Gastrocnemius medialis (tissue), 4 donors: ENCODE data around the gene AUTS2. TPM values are rescaled to one million over a fixed set of nuclear protein-coding genes. Genes with fewer than 3 reads are reported as not detected.

ENCODE experiments used
- ATAC-seq, 2 donors: fragments of 150-250 bp; one replicate each; pipeline ENCODE4 v1.9.1; 2016
- DNase-seq, 2 donors: peaks; one replicate each; pipeline ENCODE4 v3.0.0-alpha.2; 2019
- H3K27ac ChIP-seq, 4 donors: fragments of 200-600 bp; sonication (generic); 1 replicate in 1 of 4; 2 replicates in 3 of 4; pipeline ENCODE4 v1.5.1; 2016 to 2018; ENCODE audit warnings: mild to moderate bottlenecking in 2 of 4, moderate library complexity in 1 of 4
- H3K27me3 ChIP-seq, 3 donors: fragments of 200-600 bp; sonication (generic) in 2 of 3; 1 replicate in 1 of 3; 2 replicates in 2 of 3; pipeline versions ENCODE4 v1.5.1 to v1.6.0; 2016 to 2019; ENCODE audit warnings: mild to moderate bottlenecking in 1 of 3, moderate library complexity in 1 of 3
- H3K36me3 ChIP-seq, 2 donors: fragments of 200-600 bp; sonication (generic) in 1 of 2; one replicate each; pipeline ENCODE4 v1.5.1; 2017 to 2018
- H3K4me1 ChIP-seq, 2 donors: fragments of 200-600 bp; sonication (generic) in 1 of 2; one replicate each; pipeline ENCODE4 v1.5.1; 2016 to 2017; ENCODE audit warnings: mild to moderate bottlenecking in 2 of 2
- H3K4me3 ChIP-seq, 4 donors: fragments of 200-600 bp; sonication (generic) in 3 of 4; 1 replicate in 1 of 4; 2 replicates in 3 of 4; pipeline ENCODE4 v1.5.1; 2016 to 2019; ENCODE audit warnings: mild to moderate bottlenecking in 2 of 4
- H3K9me3 ChIP-seq, 3 donors: fragments of 200-600 bp; sonication (generic) in 2 of 3; 1 replicate in 1 of 3; 2 replicates in 2 of 3; pipeline ENCODE4 v1.5.1; 2016 to 2019
- POLR2A ChIP-seq, 2 donors: fragments of 450-650 bp; IDR thresholded peaks; one replicate each; pipeline ENCODE4 v1.6.1; 2017; ENCODE audit warnings: antibody characterized with exemption in 2 of 2, mild to moderate bottlenecking in 2 of 2, moderate library complexity in 2 of 2
- in situ Hi-C, 4 donors: fragments of 200-750 bp; cut with MboI; loops; one replicate each; pipeline versions ENCODE4 v1.15.0 to v1.8.0; 2017; ENCODE audit warnings: low sequenced_read_pairs in 4 of 4
- intact Hi-C: fragments of 100-400 bp; cut with DNase I; formaldehyde crosslinking; loops from one replicate; pipeline ENCODE4 v1.15.1; 2023; ENCODE audit warnings: low total_unique reads
- total RNA-seq, 4 donors: library from RNA; depleted of rRNA; stranded (reverse); fragments of >200 nt; gene quantifications; one replicate each; pipeline versions ENCODE4 v1.1.0 to v1.2.3, GENCODE V29; 2016
- TF ChIP-seq, protein P1 (sequence below), 5 experiments: fragments of 450-650 bp in 3 of 5; fragments of 200-600 bp in 2 of 5; sonication (generic) in 2 of 5; IDR thresholded peaks in 4 of 5; conservative IDR thresholded peaks in 1 of 5; 1 replicate in 4 of 5; 2 replicates in 1 of 5; pipeline ENCODE4 v1.5.1; 2016 to 2019; ENCODE audit warnings: antibody characterized with exemption in 5 of 5, mild to moderate bottlenecking in 3 of 5, moderate library complexity in 3 of 5

AUTS2 gene
- total RNA-seq, 4 donors from 2014 or later, result 2.5 to 16.2 (median 8.5) TPM

DNA sequence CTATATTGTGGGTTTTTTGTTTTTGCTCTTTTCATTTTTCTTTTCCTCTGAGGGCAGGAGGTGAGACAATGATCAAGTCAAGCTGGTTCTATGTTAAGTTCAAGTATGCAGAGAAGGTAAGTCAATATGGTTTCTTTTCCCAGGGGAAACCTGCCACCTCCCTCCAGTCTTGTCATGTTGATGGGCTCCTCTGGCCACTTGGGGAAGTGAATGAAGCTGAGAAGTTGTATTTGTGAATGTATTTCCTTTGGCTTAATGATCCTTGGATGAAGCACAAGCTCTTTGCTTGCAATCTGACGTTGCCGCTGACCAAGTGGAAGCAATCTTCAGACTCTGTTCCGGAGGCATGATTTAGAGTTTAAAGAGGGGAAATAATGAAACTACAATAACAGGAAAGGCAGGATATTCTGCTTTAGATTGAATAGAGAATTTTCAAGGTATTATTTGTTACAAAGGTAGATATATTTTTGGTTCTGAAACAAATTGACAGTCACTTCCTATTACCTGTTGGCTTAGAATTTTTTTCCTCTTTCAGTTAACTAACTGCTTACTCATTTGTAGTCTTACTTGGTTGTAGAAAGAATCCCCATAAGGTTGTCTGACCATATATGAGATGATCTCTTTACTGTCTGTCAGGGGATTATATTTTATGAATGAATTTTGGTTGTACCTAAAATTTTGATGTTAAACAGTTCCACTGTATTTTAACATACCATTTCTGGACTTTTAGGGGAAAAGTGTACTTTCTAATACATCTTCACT lies 369.6 kb downstream of the AUTS2 start:
- no peak overlapping the region for H3K27ac ChIP-seq
- ATAC-seq, result no peak

DNA sequence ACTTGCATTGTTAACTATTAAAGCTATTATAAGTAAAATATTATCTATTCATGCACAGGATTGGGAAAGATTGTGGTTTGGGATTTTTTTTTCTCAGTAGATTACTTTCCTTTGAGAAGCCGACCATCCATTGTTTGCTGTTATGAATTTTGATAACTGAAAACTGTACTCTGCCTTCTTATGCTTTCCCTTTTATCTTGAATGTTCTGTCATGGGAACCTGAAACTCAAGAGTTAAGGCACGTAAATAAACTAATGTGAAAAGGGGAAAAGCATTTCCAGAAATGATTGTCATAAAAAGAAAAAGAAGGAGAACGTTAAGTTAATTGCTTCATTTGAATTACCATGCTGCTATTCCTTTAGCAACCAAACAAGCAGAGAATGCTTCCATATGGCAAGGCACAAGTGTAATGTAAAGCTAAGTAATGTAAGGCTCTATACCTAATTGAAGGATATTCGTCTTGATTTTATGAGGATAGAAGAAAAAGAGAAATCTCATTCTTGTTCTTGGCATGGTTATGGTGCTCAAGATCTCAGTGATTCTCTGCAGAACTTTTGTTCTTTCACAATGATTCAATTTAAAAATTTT lies 370.8 kb downstream of the AUTS2 start:
- Histone ChIP-seq H3K27ac (no peak overlapping the region), H3K36me3 (no peaks in the 10 kb centered on the region), H3K4me1 (peaks cover 9 to 12% of the 10 kb centered on the region in 2 donors), H3K27me3 (no peaks in the 10 kb centered on the region), H3K9me3 (no peaks in the 10 kb centered on the region), H3K4me3 (no peak overlapping the region)
- DNase-seq, result no peak
- TF ChIP-seq, protein P1, sequence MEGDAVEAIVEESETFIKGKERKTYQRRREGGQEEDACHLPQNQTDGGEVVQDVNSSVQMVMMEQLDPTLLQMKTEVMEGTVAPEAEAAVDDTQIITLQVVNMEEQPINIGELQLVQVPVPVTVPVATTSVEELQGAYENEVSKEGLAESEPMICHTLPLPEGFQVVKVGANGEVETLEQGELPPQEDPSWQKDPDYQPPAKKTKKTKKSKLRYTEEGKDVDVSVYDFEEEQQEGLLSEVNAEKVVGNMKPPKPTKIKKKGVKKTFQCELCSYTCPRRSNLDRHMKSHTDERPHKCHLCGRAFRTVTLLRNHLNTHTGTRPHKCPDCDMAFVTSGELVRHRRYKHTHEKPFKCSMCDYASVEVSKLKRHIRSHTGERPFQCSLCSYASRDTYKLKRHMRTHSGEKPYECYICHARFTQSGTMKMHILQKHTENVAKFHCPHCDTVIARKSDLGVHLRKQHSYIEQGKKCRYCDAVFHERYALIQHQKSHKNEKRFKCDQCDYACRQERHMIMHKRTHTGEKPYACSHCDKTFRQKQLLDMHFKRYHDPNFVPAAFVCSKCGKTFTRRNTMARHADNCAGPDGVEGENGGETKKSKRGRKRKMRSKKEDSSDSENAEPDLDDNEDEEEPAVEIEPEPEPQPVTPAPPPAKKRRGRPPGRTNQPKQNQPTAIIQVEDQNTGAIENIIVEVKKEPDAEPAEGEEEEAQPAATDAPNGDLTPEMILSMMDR (IDR thresholded peaks at IDR 0.05 in 4 of 5, conservative IDR thresholded peaks at IDR 0.05 in 1 of 5), result no peak
- TF ChIP-seq POLR2A (IDR thresholded peaks at IDR 0.05), result no peak
- in situ Hi-C loops (no loop called here), intact Hi-C loops (no loop called here)
- no peak for ATAC-seq

More for the DNA sequence above, 369.6 kb downstream of the AUTS2 start:
- Histone ChIP-seq H3K27me3 (no peaks in the 10 kb centered on the region), H3K4me1 (peaks cover 13 to 19% of the 10 kb centered on the region in 2 donors), H3K4me3 (no peak overlapping the region), H3K36me3 (no peaks in the 10 kb centered on the region), H3K9me3 (no peaks in the 10 kb centered on the region)
- TF ChIP-seq POLR2A (IDR thresholded peaks at IDR 0.05), result no peak
- TF ChIP-seq, protein P1 (IDR thresholded peaks at IDR 0.05 in 4 of 5, conservative IDR thresholded peaks at IDR 0.05 in 1 of 5), result no peak
- no peak for DNase-seq
- in situ Hi-C loops (no loop called here), intact Hi-C loops (no loop called here)

DNA sequence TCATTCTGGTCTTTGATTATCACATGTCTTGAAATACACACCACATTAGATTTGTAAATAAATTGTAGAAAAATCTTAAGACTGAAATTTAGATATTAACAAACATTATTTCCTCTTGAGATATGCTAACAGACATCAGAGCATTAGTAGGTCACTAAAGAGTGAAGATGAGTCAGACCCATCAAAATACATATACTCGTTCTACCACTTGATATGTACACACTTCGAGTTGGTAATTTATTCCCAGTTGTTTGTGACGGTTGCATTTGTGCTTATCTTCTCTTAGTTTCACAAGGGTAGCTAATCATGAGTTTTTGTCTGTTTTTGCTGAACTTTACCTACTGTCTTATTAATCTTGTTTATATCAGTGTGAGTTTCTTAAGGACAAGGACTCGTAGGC lies 383.4 kb downstream of the AUTS2 start:
- intact Hi-C loops (no loop called here), in situ Hi-C loops (no loop called here)
- Histone ChIP-seq H3K36me3 (no peaks in the 10 kb centered on the region), H3K4me3 (no peak overlapping the region), H3K9me3 (no peaks in the 10 kb centered on the region), H3K27me3 (no peaks in the 10 kb centered on the region), H3K4me1 (peaks cover 0 to 6% of the 10 kb centered on the region in 2 donors), H3K27ac (no peak overlapping the region)
- ATAC-seq (peak in 1 of 2 donors; percentile 65), DNase-seq (no peak)
- TF ChIP-seq, protein P1 (IDR thresholded peaks at IDR 0.05 in 4 of 5, conservative IDR thresholded peaks at IDR 0.05 in 1 of 5), result no peak
- TF ChIP-seq POLR2A (IDR thresholded peaks at IDR 0.05), result no peak

DNA sequence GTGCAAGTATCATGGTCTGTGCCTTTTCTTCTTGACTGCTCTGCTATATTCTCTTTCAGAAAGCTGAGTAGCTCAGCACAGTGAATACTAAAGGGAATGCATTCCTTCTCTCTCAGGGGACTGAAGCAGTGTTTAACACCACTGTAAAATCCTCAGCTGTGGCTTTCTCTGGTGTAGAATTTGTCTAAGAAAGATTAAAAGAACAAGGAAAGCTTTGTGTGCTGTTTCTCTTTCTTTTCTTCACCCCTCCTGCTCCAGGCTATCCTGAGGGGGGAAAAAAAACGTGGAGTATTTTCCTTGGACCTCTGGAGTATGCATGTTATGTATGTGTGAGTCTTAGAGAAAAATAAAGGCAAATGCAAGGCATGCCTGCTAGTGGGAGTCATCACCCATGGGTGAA lies 383.9 kb downstream of the AUTS2 start:
- in situ Hi-C loops (no loop called here), intact Hi-C loops (no loop called here)
- no peaks in the 10 kb centered on the region for H3K9me3 ChIP-seq
- TF ChIP-seq POLR2A (IDR thresholded peaks at IDR 0.05), result no peak
- TF ChIP-seq, protein P1 (IDR thresholded peaks at IDR 0.05 in 4 of 5, conservative IDR thresholded peaks at IDR 0.05 in 1 of 5), result no peak
- H3K27me3 ChIP-seq, result no peaks in the 10 kb centered on the region
- H3K4me1 ChIP-seq, result peaks cover 0 to 6% of the 10 kb centered on the region in 2 donors
- DNase-seq (no peak), ATAC-seq (no peak)
- no peak overlapping the region for H3K27ac ChIP-seq
- H3K36me3 ChIP-seq, result no peaks in the 10 kb centered on the region
- no peak overlapping the region for H3K4me3 ChIP-seq
